Activated CD8-positive, alpha-beta memory T cell treated with anti-CD3 and anti-CD28 coated beads for 4 hours (primary cell): Measurements from ENCODE around the gene ZBTB20.

Experiments used
- DNase-seq, 2 donors: peaks; one replicate each; pipeline ENCODE4 v3.0.0-alpha.2; 2020; ENCODE audit warnings: low read depth in 2 of 2

ZBTB20 gene

GRCh38 chr3:114928989-114929640 lies 218.0 kb downstream of the ZBTB20 start:
- no peak for DNase-seq

GRCh38 chr3:114904633-114905032 lies 242.5 kb downstream of the ZBTB20 start:
- no peak for DNase-seq

- no peak for DNase-seq
Observed at GRCh38 chr3:114903213-114903612, 243.9 kb downstream of the ZBTB20 start.

- no peak for DNase-seq
Observed at GRCh38 chr3:114902691-114903101, 244.4 kb downstream of the ZBTB20 start.

- no peak for DNase-seq
Observed at GRCh38 chr3:114900908-114901307, 246.2 kb downstream of the ZBTB20 start.

- no peak for DNase-seq
Observed at GRCh38 chr3:114899186-114899931, 247.7 kb downstream of the ZBTB20 start.

GRCh38 chr3:114896978-114897377 lies 250.1 kb downstream of the ZBTB20 start:
- no peak for DNase-seq

GRCh38 chr3:114893361-114893760 lies 253.7 kb downstream of the ZBTB20 start:
- DNase-seq: no peak

GRCh38 chr3:114892880-114893279 lies 254.2 kb downstream of the ZBTB20 start:
- DNase-seq: no peak

- DNase-seq: no peak
Observed at GRCh38 chr3:114892131-114892879, 254.8 kb downstream of the ZBTB20 start.

- no peak for DNase-seq
Observed at GRCh38 chr3:114887806-114888205, 259.3 kb downstream of the ZBTB20 start.

GRCh38 chr3:114886905-114887304 lies 260.2 kb downstream of the ZBTB20 start:
- no peak for DNase-seq

GRCh38 chr3:114884213-114884923 lies 262.7 kb downstream of the ZBTB20 start:
- DNase-seq: no peak

- no peak for DNase-seq
Observed at GRCh38 chr3:114880078-114880477, 267.0 kb downstream of the ZBTB20 start.

- DNase-seq: no peak
Observed at GRCh38 chr3:114879059-114880031, 267.7 kb downstream of the ZBTB20 start.

GRCh38 chr3:114878114-114878839 lies 268.8 kb downstream of the ZBTB20 start:
- no peak for DNase-seq

- DNase-seq: no peak
Observed at GRCh38 chr3:114877378-114878113, 269.5 kb downstream of the ZBTB20 start.

- no peak for DNase-seq
Observed at GRCh38 chr3:114874522-114874971, 272.5 kb downstream of the ZBTB20 start.

GRCh38 chr3:114873591-114873990 lies 273.5 kb downstream of the ZBTB20 start:
- no peak for DNase-seq
